Loucy (cell line): ENCODE data around the gene SLC38A3.

Experiments used
- CTCF ChIP-seq: fragments of 200-600 bp; sonication (generic); conservative IDR thresholded peaks from 2 replicates; pipeline ENCODE4 v1.5.1; 2014; ENCODE audit warnings: mild to moderate bottlenecking, antibody characterized with exemption, low read length
- EZH2phosphoT487 ChIP-seq: fragments of 200-600 bp; IDR thresholded peaks from 2 replicates; pipeline ENCODE4 v1.6.1; 2018; ENCODE audit warnings: antibody characterized with exemption, mild to moderate bottlenecking, moderate library complexity, borderline replicate concordance

DNA sequence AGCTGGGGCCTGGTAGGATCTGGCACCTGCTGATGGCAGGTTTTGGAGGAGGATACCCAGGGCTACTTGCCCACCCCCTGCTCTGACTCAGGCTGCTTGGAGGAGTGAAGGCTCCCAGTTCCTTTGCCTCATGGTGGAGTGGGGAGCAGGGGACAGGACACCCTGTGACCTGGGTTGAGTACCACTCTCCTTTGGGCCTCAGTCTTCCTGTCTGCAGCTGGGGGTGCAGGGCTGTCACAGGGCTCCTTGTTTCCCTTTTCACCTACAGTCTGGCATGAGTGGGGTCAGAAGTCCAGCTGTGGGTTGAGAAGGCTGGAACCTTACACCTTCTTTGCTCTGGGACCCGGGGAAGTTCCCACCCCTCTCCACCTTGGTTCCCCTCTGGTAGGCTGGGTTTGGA, 35.2 kb upstream of the SLC38A3 start:
- TF ChIP-seq EZH2phosphoT487 (no peak), CTCF (no peak)
